Measurements from ENCODE around the gene DGKA.

- TF ChIP-seq FOXJ3 (CRISPR knock-in tag; IDR thresholded peaks at IDR 0.05) (no peak), CTCF (IDR thresholded peaks at IDR 0.05) (no peak), POLR2AphosphoS5 (IDR thresholded peaks at IDR 0.05; ENCODE audit: low read depth, low read length) (no peak), TCF12 (IDR thresholded peaks at IDR 0.05) (no peak), FOSL2 (IDR thresholded peaks at IDR 0.05; ENCODE audit: borderline replicate concordance, low read depth) (no peak), YY1 (IDR thresholded peaks at IDR 0.05; ENCODE audit: low read depth) (no peak)
- TF ChIP-seq, protein P1, sequence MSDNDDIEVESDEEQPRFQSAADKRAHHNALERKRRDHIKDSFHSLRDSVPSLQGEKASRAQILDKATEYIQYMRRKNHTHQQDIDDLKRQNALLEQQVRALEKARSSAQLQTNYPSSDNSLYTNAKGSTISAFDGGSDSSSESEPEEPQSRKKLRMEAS (IDR thresholded peaks at IDR 0.05; ENCODE audit: low read depth): no peak
Measured at GRCh38 chr12:55995366-55995765, 64.4 kb downstream of the DGKA start.
